Neural progenitor cell (in vitro differentiated cells): ENCODE data around the gene MCRIP2. TPM values are rescaled to one million over a fixed set of nuclear protein-coding genes. Genes with fewer than 3 reads are reported as not detected.

Experiments
- DNase-seq: peaks from one replicate; pipeline ENCODE4 v3.0.0-alpha.2; 2016; ENCODE audit warnings: low spot score
- H2AFZ ChIP-seq: fragments of 200-600 bp; sonication (generic); replicated peaks from 2 replicates; pipeline ENCODE4 v1.6.1; 2016; ENCODE audit warnings: antibody characterized with exemption
- H3F3A ChIP-seq: fragments of 200-600 bp; sonication (generic); 2 replicates; pipeline ENCODE4 v1.6.1; 2016; ENCODE audit warnings: antibody characterized with exemption, low read depth
- H3K27ac ChIP-seq: fragments of 200-600 bp; sonication (generic); 2 replicates; pipeline ENCODE4 v1.5.1; 2016; ENCODE audit warnings: mild to moderate bottlenecking
- H3K27me3 ChIP-seq: fragments of 200-600 bp; sonication (generic); 2 replicates; pipeline ENCODE4 v1.6.1; 2016; ENCODE audit warnings: mild to moderate bottlenecking, moderate library complexity
- H3K36me3 ChIP-seq: fragments of 200-600 bp; sonication (generic); 2 replicates; pipeline ENCODE4 v1.5.1; 2016
- H3K4me1 ChIP-seq: fragments of 200-600 bp; sonication (generic); 2 replicates; pipeline ENCODE4 v1.6.1; 2016; ENCODE audit warnings: mixed run types
- H3K4me2 ChIP-seq: fragments of 200-600 bp; sonication (generic); 2 replicates; pipeline ENCODE4 v1.6.1; 2016
- H3K4me3 ChIP-seq: fragments of 200-600 bp; sonication (generic); 2 replicates; pipeline ENCODE4 v1.5.1; 2016
- H3K79me2 ChIP-seq: fragments of 200-600 bp; sonication (generic); 2 replicates; pipeline ENCODE4 v1.6.1; 2016; ENCODE audit warnings: low read depth
- H3K9ac ChIP-seq: fragments of 200-600 bp; sonication (generic); 2 replicates; pipeline ENCODE4 v1.6.1; 2016
- H3K9me3 ChIP-seq: fragments of 200-600 bp; sonication (generic); 2 replicates; pipeline ENCODE4 v1.5.1; 2016; ENCODE audit warnings: low read depth
- H4K20me1 ChIP-seq: fragments of 200-600 bp; sonication (generic); 2 replicates; pipeline ENCODE4 v1.6.1; 2016; ENCODE audit warnings: low read depth
- H3K27ac Mint-ChIP-seq: 3 replicates; pipeline ENCODE4 v1.8.0; 2021; ENCODE audit warnings: mixed read lengths
- H3K27me3 Mint-ChIP-seq: 2 replicates; pipeline ENCODE4 v1.8.0; 2022; ENCODE audit warnings: low read depth, mild to moderate bottlenecking, inconsistent platforms, moderate library complexity, mixed read lengths; ENCODE audit not compliant: insufficient read depth
- H3K36me3 Mint-ChIP-seq: 3 replicates; pipeline ENCODE4 v1.8.0; 2021; ENCODE audit warnings: mixed read lengths
- H3K4me1 Mint-ChIP-seq: 3 replicates; pipeline ENCODE4 v1.8.0; 2021; ENCODE audit warnings: mixed read lengths
- H3K4me3 Mint-ChIP-seq: 3 replicates; pipeline ENCODE4 v1.8.0; 2021; ENCODE audit warnings: mild to moderate bottlenecking, moderate library complexity, mixed read lengths
- H3K9me3 Mint-ChIP-seq: 3 replicates; pipeline ENCODE4 v1.8.0; 2020; ENCODE audit warnings: mixed read lengths
- CTCF ChIP-seq: fragments of 200-600 bp; sonication (generic); IDR thresholded peaks from 2 replicates; pipeline ENCODE4 v1.5.1; 2017; ENCODE audit warnings: antibody characterized with exemption, mild to moderate bottlenecking
- EZH2 ChIP-seq: fragments of 200-600 bp; sonication (generic); IDR thresholded peaks from 2 replicates; pipeline ENCODE4 v1.6.1; 2017; ENCODE audit warnings: antibody characterized with exemption, mild to moderate bottlenecking, moderate library complexity
- EZH2phosphoT487 ChIP-seq: fragments of 200-600 bp; sonication (generic); IDR thresholded peaks from 2 replicates; pipeline ENCODE4 v1.6.1; 2017; ENCODE audit warnings: antibody characterized with exemption
- total RNA-seq: library from RNA; depleted of rRNA; stranded (reverse); fragments of >200 nt; gene quantifications from 2 replicates; pipeline ENCODE4 v1.2.3, GENCODE V29; 2015; ENCODE audit warnings: low replicate concordance

The MCRIP2 gene
- total RNA-seq, 1 donor from 2014 or later = 1.5 TPM

- H3F3A ChIP-seq = peaks cover 23% of the 10 kb centered on the region
- H3K9ac ChIP-seq = no peak overlapping the region
- peaks cover 39% of the 10 kb centered on the region for H4K20me1 ChIP-seq
- H3K9me3 ChIP-seq = no peaks in the 10 kb centered on the region
- no peaks in the 10 kb centered on the region for H3K36me3 Mint-ChIP-seq
- H3K4me1 Mint-ChIP-seq = peaks cover 3% of the 10 kb centered on the region
- H3K27me3 Mint-ChIP-seq = peaks cover 5% of the 10 kb centered on the region
- no peak overlapping the region for H2AFZ ChIP-seq
- no peak overlapping the region for H3K4me2 ChIP-seq
- H3K36me3 ChIP-seq = no peaks in the 10 kb centered on the region
- no peak for DNase-seq
- no peaks in the 10 kb centered on the region for H3K9me3 Mint-ChIP-seq
- H3K27ac ChIP-seq = no peak overlapping the region
- H3K79me2 ChIP-seq = peaks cover 15% of the 10 kb centered on the region
- H3K4me3 Mint-ChIP-seq = peak overlapping the region; percentile 60
- no peak for TF ChIP-seq EZH2phosphoT487
- H3K27ac Mint-ChIP-seq = no peak overlapping the region
- H3K27me3 ChIP-seq = peaks cover 9% of the 10 kb centered on the region
- H3K4me3 ChIP-seq = no peak overlapping the region
- peaks cover 15% of the 10 kb centered on the region for H3K4me1 ChIP-seq
Measured at GRCh38 chr16:670485-671352, 29.1 kb downstream of the MCRIP2 start.

- no peak overlapping the region for H3K4me3 Mint-ChIP-seq
- peaks cover 15% of the 10 kb centered on the region for H3K4me1 ChIP-seq
- H3K27ac Mint-ChIP-seq = no peak overlapping the region
Measured at GRCh38 chr16:671353-672131, 29.9 kb downstream of the MCRIP2 start.

GRCh38 chr16:672371-672770 is 30.7 kb downstream of the MCRIP2 start:
- TF ChIP-seq CTCF = no peak
- no peak for TF ChIP-seq EZH2phosphoT487
- no peak for TF ChIP-seq EZH2
- H3K4me3 ChIP-seq = no peak overlapping the region
- H3K36me3 ChIP-seq = no peaks in the 10 kb centered on the region
- peaks cover 17% of the 10 kb centered on the region for H3K27me3 ChIP-seq
- Mint-ChIP-seq H3K9me3 (no peaks in the 10 kb centered on the region), H3K4me3 (no peak overlapping the region), H3K27me3 (peaks cover 5% of the 10 kb centered on the region), H3K27ac (no peak overlapping the region), H3K36me3 (no peaks in the 10 kb centered on the region), H3K4me1 (peaks cover 3% of the 10 kb centered on the region)
- no peak overlapping the region for H3K27ac ChIP-seq
- H3K79me2 ChIP-seq = peaks cover 15% of the 10 kb centered on the region
- peaks cover 25% of the 10 kb centered on the region for H3F3A ChIP-seq
- H3K9me3 ChIP-seq = no peaks in the 10 kb centered on the region
- no peak overlapping the region for H3K9ac ChIP-seq
- peaks cover 39% of the 10 kb centered on the region for H4K20me1 ChIP-seq
- peaks cover 15% of the 10 kb centered on the region for H3K4me1 ChIP-seq
- no peak overlapping the region for H3K4me2 ChIP-seq
- no peak overlapping the region for H2AFZ ChIP-seq
- DNase-seq = no peak

More at GRCh38 chr16:671353-672131, 29.9 kb downstream of the MCRIP2 start:
- H3K4me2 ChIP-seq = no peak overlapping the region
- peaks cover 15% of the 10 kb centered on the region for H3K79me2 ChIP-seq
- no peaks in the 10 kb centered on the region for H3K36me3 ChIP-seq
- H4K20me1 ChIP-seq = peaks cover 39% of the 10 kb centered on the region
- DNase-seq = no peak
- peaks cover 27% of the 10 kb centered on the region for H3F3A ChIP-seq
- no peak overlapping the region for H3K9ac ChIP-seq
- Mint-ChIP-seq H3K27me3 (peaks cover 5% of the 10 kb centered on the region), H3K9me3 (no peaks in the 10 kb centered on the region), H3K36me3 (no peaks in the 10 kb centered on the region), H3K4me1 (peaks cover 3% of the 10 kb centered on the region)
- no peak overlapping the region for H2AFZ ChIP-seq
- no peak overlapping the region for H3K27ac ChIP-seq
- H3K4me3 ChIP-seq = no peak overlapping the region
- peaks cover 17% of the 10 kb centered on the region for H3K27me3 ChIP-seq
- TF ChIP-seq CTCF (no peak), EZH2phosphoT487 (no peak)
- H3K9me3 ChIP-seq = no peaks in the 10 kb centered on the region
